ENCODE results near the gene ZKSCAN2.

The ZKSCAN2 gene

GRCh38 chr16:25257470-25257955 lies at the start of gene ZKSCAN2:
Gene ZKSCAN2 (minus strand): TSS chr16:25257845. CDS start chr16:25257127, 718 bp downstream.
- H3K79me2 ChIP-seq (ENCODE audit: low read length), result peaks cover 39% of the 10 kb centered on the region
- H4K20me1 ChIP-seq (ENCODE audit: insufficient read depth, low read length), result no peaks in the 10 kb centered on the region
- peak; percentile 93 for DNase-seq
- peak within 1 kb of the TSS; percentile 79 for H3K4me3 ChIP-seq (ENCODE audit: low read length)
- H3K36me3 ChIP-seq (replicated peaks; ENCODE audit: insufficient read depth, low read length), result no peaks in the 10 kb centered on the region
- H3K4me1 ChIP-seq (ENCODE audit: low read length), result peaks cover 12% of the 10 kb centered on the region
- peak within 1 kb of the TSS; percentile 95 for H2AFZ ChIP-seq (ENCODE audit: low read length)
- no peaks in the 10 kb centered on the region for H3K27me3 ChIP-seq (replicated peaks; ENCODE audit: insufficient read depth, low read length)
- no peaks in the 10 kb centered on the region for H3K9me3 ChIP-seq (replicated peaks; ENCODE audit: insufficient read depth, low read length)
- H3K27ac ChIP-seq (ENCODE audit: low read length), result peak within 1 kb of the TSS; percentile 90
- H3K9ac ChIP-seq (ENCODE audit: low read length), result peak within 1 kb of the TSS; percentile 99
- H3K9me2 ChIP-seq (replicated peaks; ENCODE audit: insufficient read depth, low read length), result no peaks in the 10 kb centered on the region
- H3F3A ChIP-seq (ENCODE audit: insufficient read depth, low read length), result 0 out of 2 replicates have a peak, but pooled peaks cover 4% of the 10 kb centered on the region
- H3K4me2 ChIP-seq (ENCODE audit: low read depth, low read length), result peak within 1 kb of the TSS; percentile 94
- no peak for TF ChIP-seq CTCF (IDR thresholded peaks at IDR 0.05; ENCODE audit: low read length)

DNA sequence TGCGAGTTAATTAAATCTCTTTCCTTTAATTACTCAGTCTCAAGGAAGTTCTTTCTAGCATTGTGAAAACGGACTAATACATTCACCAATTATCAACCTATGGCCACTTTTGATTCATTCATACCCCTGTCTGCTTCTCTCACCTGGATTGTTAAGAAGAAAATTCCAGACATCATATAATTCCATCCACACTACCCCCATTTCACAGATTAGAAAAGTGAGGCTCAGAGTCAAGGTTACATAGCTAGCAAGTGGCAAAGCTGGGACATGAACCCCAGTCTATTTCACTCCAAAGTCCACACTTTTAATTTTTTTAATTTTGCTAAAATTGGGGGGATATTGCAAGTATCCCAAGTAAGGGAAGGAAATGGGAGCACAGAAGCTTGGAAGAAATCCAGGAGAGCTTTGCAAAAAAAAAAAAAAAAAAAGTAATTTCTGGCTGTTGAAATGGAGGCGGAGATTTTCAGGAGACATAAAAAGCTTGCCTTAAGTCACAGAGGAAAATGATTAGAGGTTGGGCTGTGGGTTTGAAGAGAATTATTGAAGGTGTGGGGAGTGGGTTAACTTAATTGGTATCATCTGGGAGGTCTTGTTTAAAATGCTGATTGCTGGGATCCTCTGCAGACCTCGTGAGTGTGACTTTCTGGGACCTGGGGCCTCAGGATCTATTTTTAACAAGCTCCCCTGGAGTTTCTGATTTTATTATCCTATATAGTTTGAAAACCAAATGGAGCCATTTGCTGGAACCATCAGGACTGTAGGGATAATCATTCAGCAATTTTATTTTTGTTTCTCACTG lies 42.3 kb upstream of the ZKSCAN2 start:
- no peaks in the 10 kb centered on the region for H3K79me2 ChIP-seq (ENCODE audit: low read length)
- H3K27me3 ChIP-seq (replicated peaks; ENCODE audit: insufficient read depth, low read length), result no peaks in the 10 kb centered on the region
- no peak overlapping the region for H3K9ac ChIP-seq (ENCODE audit: low read length)

DNA sequence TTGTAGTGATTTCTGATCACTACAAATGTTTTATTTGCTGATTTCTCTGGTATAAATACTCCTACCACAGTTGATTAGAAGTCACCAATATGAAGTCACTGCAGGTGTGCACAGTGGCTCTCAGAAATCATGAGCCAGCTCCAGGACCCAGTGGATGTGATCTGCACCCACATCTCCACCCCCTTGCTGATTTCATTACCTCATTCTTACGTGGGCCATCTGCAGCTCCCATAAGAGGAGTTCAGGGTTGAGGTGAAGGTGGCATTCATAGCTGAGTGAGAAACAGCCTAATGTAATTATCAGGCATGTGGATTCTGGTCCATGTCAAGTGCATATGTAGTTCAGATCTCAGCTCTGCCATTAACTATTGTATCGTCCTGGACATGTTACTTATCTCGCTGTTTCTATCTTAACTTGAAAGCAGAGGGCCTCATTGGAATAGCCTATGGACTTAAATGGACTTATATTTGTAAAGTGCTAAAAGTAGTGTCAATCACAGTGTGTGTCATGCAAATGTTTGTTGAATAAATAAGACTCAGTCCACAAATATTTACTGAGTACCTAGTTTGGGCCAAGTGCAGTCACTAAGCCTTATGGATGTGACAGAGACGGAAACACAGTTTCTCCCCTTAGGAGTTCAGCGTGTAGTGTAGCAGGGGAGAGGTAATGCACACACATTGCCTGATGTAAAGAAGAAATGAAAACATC lies 40.7 kb upstream of the ZKSCAN2 start:
- H2AFZ ChIP-seq (ENCODE audit: low read length), result no peak overlapping the region
- no peaks in the 10 kb centered on the region for H3K36me3 ChIP-seq (replicated peaks; ENCODE audit: insufficient read depth, low read length)
- no peaks in the 10 kb centered on the region for H3K27me3 ChIP-seq (replicated peaks; ENCODE audit: insufficient read depth, low read length)
- no peak overlapping the region for H3K27ac ChIP-seq (ENCODE audit: low read length)
- no peaks in the 10 kb centered on the region for H3F3A ChIP-seq (ENCODE audit: insufficient read depth, low read length)
- no peak overlapping the region for H3K4me3 ChIP-seq (ENCODE audit: low read length)
- H3K9me2 ChIP-seq (replicated peaks; ENCODE audit: insufficient read depth, low read length), result no peaks in the 10 kb centered on the region
- no peaks in the 10 kb centered on the region for H3K79me2 ChIP-seq (ENCODE audit: low read length)
- no peak overlapping the region for H3K4me2 ChIP-seq (ENCODE audit: low read depth, low read length)
- no peak for TF ChIP-seq CTCF (IDR thresholded peaks at IDR 0.05; ENCODE audit: low read length)
- H3K9me3 ChIP-seq (replicated peaks; ENCODE audit: insufficient read depth, low read length), result no peaks in the 10 kb centered on the region
- H3K9ac ChIP-seq (ENCODE audit: low read length), result no peak overlapping the region
- H3K4me1 ChIP-seq (ENCODE audit: low read length), result no peaks in the 10 kb centered on the region
- DNase-seq, result no peak
- no peaks in the 10 kb centered on the region for H4K20me1 ChIP-seq (ENCODE audit: insufficient read depth, low read length)

More for the DNA sequence above, 42.3 kb upstream of the ZKSCAN2 start:
- Histone ChIP-seq H3F3A (ENCODE audit: insufficient read depth, low read length) (no peaks in the 10 kb centered on the region), H4K20me1 (ENCODE audit: insufficient read depth, low read length) (no peaks in the 10 kb centered on the region), H3K36me3 (replicated peaks; ENCODE audit: insufficient read depth, low read length) (no peaks in the 10 kb centered on the region), H2AFZ (ENCODE audit: low read length) (no peak overlapping the region), H3K4me1 (ENCODE audit: low read length) (no peaks in the 10 kb centered on the region), H3K9me3 (replicated peaks; ENCODE audit: insufficient read depth, low read length) (no peaks in the 10 kb centered on the region), H3K9me2 (replicated peaks; ENCODE audit: insufficient read depth, low read length) (no peaks in the 10 kb centered on the region), H3K27ac (ENCODE audit: low read length) (no peak overlapping the region), H3K4me3 (ENCODE audit: low read length) (no peak overlapping the region), H3K4me2 (ENCODE audit: low read depth, low read length) (no peak overlapping the region)
- no peak for DNase-seq
- TF ChIP-seq EZH2phosphoT487 (IDR thresholded peaks at IDR 0.05; ENCODE audit: low read length), result no peak
- TF ChIP-seq CTCF (IDR thresholded peaks at IDR 0.05; ENCODE audit: low read length), result no peak
